AG04449 (cell line): ENCODE results near the gene ARMS2.

Experiments used
- CTCF ChIA-PET: fragments of 350-600 bp; formaldehyde crosslinking; extraction: SDS; loops from one replicate; lab custom pipeline; 2021; ENCODE audit warnings: antibody characterized with exemption; lab: Yijun Ruan, JAX
- POLR2A ChIA-PET: fragments of 400-600, 350-600 bp; formaldehyde crosslinking; extraction: SDS; loops from one replicate; lab custom pipeline; 2020; ENCODE audit warnings: antibody characterized with exemption, inconsistent platforms; lab: Yijun Ruan, JAX
- DNase-seq: peaks from one replicate; pipeline ENCODE4 v3.0.0-alpha.2; 2010; ENCODE audit warnings: low read depth, low spot score
- H3K4me3 ChIP-seq: 2 replicates; pipeline ENCODE4 v1.5.1; 2011; ENCODE audit warnings: low read depth, mild to moderate bottlenecking, control low read depth, low read length
- CTCF ChIP-seq: IDR thresholded peaks from one replicate; pipeline ENCODE4 v1.5.1; 2011; ENCODE audit warnings: mild to moderate bottlenecking, moderate library complexity, low read length, control low read depth, inconsistent platforms; ENCODE audit not compliant: insufficient read depth; ENCODE audit errors: missing control alignments

Gene ARMS2

GRCh38 chr10:122475100-122475499 lies 20.6 kb downstream of the ARMS2 start:
- CTCF ChIA-PET: no interaction called here
- no peak for TF ChIP-seq CTCF
- no peak for DNase-seq
- no peak overlapping the region for H3K4me3 ChIP-seq
- POLR2A ChIA-PET: no interaction called here

DNA sequence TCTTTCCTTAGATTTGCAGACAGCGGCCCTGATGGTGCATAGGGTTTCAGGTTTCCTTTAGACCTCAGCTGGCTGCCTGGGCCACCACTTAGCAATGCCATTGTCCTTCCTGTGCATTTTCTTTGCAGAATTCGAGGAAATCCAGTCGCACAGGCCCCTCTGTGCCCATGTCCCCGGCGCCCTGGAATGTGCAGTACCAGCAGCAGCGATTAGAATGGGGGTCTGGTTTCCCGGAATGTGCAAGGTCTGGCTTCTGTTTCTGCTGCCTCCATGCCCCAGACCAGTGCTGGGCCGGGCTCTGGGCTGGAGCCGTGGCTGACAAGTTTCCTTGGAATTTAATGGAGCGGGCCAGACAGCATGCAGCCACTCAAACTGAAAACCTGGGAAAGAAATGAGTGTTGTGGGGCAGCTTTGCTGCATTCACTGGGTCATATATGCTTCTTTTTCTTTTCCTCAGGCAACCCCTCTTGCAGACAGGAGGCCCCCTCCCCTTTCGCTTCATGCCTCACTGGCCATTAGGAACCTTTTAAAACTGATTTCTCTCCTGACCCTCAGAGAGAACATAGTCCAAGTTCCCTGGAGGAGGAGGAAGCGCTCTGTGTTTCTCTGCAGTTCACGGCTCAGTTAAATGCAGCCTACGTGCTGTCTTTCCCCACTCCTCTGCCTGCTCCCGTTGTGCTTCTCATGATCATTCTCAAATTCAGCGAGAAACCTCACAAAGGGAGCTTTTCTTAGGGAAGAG lies 21.3 kb downstream of the ARMS2 start:
- CTCF ChIA-PET: interaction anchor here (1.3 kb wide), 1 partner anchor 90 kb away, joined by 4 read pairs; no protein-coding TSS in a partner anchor
- POLR2A ChIA-PET: no interaction called here
- TF ChIP-seq CTCF: no peak
- no peak for DNase-seq
- H3K4me3 ChIP-seq: no peak overlapping the region

- ChIA-PET POLR2A (no interaction called here), CTCF (interaction anchor here (1.3 kb wide), 1 partner anchor 89 kb away, joined by 4 read pairs; no protein-coding TSS in a partner anchor)
- no peak for TF ChIP-seq CTCF
- no peak overlapping the region for H3K4me3 ChIP-seq
- DNase-seq: no peak
Measured at GRCh38 chr10:122476333-122476695, 21.9 kb downstream of the ARMS2 start.

GRCh38 chr10:122477436-122477835 lies 23.0 kb downstream of the ARMS2 start:
- DNase-seq: no peak
- ChIA-PET CTCF (interaction anchor here (1.0 kb wide), 1 partner anchor 13 kb away, joined by 3 read pairs; no protein-coding TSS in a partner anchor), POLR2A (no interaction called here)
- no peak overlapping the region for H3K4me3 ChIP-seq
- no peak for TF ChIP-seq CTCF

- no peak overlapping the region for H3K4me3 ChIP-seq
- no peak for DNase-seq
- ChIA-PET CTCF (interaction anchor here (0.8 kb wide), 1 partner anchor 10 kb away, joined by 3 read pairs; no protein-coding TSS in a partner anchor), POLR2A (no interaction called here)
- TF ChIP-seq CTCF: no peak
Measured at GRCh38 chr10:122478971-122479370, 24.5 kb downstream of the ARMS2 start.

DNA sequence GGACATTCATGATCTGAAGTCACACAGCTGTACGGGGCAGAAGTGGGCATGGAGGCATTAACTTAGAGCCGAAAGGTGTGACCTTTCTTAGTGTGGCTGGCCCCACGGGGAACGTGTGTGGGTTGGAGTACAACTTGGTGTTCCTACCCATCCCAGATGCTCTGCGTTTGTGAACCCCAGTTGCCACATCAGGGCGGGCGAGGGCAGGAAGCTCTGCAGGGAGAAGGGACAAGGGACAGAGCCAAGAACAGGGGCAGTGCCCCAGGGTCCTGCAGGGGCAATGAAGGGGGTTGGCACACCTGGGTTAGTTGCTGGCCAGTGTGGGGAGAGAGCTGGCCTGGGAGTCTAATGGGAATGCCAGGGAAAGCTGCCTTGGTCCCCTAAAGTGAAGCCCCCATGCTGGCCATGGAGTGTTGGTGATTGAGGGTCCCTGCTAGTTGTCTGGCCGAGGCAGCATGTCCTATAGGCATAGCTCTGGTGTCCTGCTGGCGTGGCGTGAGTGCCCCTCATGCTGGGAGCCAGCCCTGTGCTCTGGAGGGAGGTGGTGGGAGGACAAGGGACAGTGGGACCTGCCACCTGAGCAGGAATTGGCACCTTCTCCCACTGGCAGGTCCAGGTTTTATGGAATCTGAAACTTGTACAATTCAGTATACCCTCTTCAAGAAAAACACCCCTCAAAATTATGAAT lies 25.8 kb downstream of the ARMS2 start:
- DNase-seq: no peak
- POLR2A ChIA-PET: no interaction called here
- no peak for TF ChIP-seq CTCF
- no peak overlapping the region for H3K4me3 ChIP-seq
- CTCF ChIA-PET: interaction anchor here (1.1 to 1.5 kb wide), 2 partner anchors 9 to 45 kb away, joined by 3 read pairs; no protein-coding TSS in a partner anchor
